Putamen (tissue), 1 donor: Measurements from ENCODE around the gene ENOX1.

ENCODE experiments used
- DNase-seq: peaks from one replicate; pipeline ENCODE4 v3.0.0-alpha.2; 2016; ENCODE audit warnings: low spot score

The ENOX1 gene

DNA sequence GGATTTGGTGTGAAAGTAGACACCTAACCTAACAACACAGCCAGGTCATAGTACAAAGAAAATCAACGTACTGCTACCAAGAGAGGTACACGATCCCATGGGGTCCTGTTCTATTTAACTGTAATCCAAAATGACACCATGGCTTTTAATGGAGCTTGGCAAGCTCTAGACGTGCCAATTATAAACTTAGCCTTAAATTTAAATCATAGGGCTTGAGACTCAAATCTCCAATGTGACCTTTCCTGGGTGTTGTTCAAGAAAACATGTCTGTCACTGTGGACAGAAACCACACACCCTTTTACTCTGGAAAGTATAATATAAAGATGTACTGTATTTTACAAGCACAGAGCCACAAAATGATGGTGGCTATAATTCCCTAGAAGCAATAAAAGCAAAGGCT, 299.3 kb downstream of the ENOX1 start:
- no peak for DNase-seq

DNA sequence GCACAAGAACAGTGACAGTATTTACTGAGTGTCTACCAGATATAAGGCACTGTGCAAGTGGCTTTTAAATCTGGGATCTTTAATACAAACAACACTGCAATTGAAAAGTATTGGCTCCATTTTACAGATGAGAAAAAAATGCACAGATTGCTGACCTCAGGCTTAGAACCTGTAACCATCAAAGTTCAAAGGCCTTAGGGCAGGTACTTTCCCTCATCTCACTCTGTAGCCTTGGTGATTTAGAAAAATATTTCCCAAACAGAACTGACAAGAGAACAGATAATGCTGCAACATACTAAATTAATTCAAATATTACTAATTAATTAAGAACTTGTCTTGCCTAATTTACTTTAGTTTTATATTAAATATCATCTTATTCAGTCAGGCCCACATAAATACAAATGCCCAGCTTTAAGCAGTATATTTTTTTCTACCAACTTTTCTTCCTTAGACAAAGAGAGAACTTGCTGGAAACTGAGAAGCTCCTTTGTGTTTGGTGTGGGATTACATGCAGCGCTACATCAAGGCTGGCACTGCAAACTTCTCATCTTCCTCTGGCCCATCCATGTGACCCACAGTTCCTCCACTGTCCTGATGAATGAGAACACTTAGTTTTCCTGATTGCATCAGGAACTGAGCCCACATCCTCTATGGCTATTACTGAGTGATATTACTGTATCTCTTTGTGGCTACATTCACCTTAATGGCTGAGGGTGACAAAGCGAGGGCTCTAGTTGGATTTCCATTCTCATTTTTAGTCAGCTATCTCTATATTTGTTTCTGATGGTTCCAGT, 302.1 kb downstream of the ENOX1 start:
- peak; percentile 41 for DNase-seq

DNA sequence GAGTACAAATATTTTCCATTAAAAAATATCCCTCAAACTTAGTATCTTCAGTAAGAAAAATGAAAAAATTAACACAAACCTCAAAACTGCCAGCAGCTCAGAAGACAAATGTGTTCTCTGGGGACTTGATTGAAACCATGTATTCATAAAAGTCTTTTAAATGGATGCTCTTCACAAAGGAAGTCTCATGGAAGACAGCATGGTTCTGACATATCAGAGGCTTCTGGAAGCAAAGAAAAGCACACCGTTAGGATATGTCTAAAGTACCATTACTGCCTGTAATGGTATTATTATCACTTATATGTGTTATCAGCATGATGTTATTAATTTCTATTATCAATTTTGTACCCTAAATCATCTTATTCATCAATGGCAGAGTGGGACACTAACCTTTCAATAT, 302.8 kb downstream of the ENOX1 start:
- DNase-seq: no peak

DNA sequence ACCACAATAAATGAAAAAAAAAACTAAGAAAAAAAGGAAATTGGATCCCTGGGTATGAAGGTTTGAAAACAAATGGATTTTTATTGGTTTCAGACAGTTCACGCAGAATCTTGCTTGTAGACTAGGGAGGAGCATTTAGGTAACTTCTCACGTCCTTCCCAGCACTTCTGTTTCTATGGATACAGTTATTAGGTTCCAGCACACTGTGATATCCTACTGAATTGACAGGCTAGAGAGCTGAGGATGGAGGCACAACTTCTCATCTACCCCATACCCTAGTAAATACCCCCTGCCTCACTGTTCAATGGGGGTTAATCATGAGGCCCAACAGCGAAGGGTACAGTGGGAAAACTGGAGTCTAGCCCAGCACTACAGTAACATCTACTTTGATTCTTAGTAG, 304.1 kb downstream of the ENOX1 start:
- DNase-seq: no peak

DNA sequence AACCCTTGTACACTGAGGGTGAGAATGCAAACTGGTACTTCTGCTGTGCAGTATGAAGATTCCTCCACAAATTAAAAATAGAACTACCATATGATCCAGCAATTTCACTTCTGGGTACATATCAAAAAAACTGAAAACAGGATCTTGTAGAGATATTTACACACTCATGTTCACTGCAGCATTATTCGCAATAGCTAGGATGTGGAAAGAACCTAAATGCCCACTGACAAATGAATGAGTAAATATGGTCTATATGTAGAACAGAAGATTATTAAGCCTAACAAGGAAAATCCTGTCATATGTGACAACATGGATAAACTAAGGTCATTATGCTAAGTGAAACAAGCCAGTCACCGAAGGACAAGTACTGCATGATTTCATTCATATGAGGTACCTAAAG, 304.7 kb downstream of the ENOX1 start:
- DNase-seq: no peak

DNA sequence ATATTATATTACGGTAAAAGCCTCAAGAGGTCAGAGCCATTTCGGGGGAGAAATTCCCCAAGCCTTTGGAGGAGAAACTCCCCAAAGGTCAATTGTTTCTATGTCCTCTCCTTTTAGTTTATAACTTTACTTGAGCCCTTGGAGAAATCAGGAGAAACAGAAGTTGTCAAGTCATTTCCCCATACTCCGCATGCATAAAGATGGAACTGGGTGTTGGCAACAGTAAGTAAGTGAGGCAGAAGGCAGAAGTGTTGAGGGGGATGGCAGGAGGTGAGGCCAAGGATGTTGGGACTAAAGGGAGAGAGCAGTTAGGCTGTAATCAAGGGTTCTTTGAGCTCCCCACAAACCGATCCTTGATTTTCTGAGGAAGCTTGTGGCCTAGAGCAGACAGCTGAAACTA, 307.9 kb downstream of the ENOX1 start:
- no peak for DNase-seq

DNA sequence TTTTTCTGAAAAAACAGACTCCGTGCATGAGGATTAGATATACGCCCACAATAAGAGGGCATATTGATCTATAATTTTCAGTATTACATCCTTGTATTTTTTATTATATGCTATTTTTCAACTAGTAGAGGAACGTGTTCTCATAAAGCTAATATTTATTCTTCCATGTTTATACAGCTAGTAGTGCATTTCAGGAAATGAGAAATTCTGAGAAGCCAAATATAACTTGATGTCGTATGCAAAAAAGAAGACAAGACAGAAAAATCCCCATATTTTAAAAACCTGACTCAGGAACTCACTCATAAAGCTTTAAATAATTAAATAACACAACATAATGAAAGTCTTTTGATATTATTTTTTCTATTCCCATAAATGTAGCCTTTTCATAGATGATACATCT, 308.6 kb downstream of the ENOX1 start:
- DNase-seq: no peak

DNA sequence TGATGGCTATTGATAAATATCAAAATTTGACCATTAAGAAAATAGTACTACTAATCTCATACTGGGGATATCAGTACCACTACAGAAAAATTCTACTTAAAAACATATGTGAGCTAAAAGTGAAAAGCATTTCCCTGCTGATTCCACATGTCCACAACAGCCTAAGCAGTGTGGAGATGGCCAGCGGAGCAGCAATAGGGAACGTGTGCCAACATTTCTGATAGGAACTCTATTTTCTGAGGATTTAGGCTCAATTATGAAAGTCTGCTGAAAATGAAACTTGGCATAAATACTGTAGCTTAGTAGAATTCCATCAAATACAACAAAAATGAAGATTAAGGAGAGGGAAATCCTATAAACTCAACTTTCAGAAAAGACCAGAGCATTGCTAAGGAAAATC, 311.6 kb downstream of the ENOX1 start:
- no peak for DNase-seq

DNA sequence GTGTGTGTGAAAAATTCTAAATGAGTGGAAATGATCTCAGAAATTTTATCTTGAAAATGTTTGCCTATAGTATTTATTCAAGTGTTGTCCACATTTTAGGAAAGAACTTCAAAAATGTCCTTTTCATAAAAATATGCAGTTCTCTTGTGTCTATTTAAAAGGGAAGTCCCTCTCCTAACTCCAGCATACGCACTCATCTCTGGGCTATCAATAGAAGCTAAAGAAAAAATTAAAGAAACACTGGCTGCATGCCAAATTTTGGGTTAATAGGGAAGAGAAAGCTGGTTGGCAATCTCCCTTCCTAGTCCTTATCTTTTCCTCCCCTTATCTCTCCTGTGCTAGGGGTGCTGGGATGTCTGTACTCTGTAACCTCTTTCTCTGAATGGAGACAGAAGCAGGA, 313.3 kb downstream of the ENOX1 start:
- DNase-seq: peak; percentile 17

DNA sequence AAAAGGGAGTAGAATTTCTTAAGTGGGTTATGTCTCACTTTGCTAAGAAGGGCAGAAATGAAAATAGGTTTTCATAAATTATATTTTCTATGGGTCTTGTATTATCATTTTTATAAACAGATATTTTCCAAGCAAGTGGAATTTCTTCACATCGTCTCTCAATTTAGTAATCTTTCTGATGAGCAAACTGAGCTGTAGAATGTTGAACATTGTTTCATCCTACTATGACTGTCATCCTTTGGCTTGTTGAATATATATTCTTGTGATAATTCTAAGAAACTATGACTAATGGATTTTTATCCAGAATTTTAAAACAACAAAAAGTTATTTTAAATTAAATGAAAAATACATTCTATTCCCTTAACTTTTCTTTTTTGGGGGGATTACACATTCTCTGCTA, 313.8 kb downstream of the ENOX1 start:
- DNase-seq: no peak

DNA sequence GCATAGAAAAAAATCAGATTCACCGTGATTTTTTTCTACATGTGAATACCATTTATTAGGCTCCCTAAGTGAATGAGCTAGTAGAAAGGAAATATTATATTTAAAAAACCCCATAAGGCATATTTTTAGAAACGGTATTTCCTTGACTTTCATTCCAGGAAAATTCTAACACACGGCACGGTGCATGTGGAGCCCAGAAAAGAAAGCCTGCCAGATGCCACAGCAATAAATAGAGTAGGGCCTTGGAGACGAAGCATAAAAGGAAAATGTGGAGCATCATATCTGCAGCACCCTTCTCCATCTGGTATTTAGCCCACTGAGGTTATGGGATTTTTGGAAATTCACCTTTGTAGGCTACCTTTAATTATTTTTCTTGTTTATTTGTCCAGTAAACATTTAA, 314.4 kb downstream of the ENOX1 start:
- peak; percentile 14 for DNase-seq

DNA sequence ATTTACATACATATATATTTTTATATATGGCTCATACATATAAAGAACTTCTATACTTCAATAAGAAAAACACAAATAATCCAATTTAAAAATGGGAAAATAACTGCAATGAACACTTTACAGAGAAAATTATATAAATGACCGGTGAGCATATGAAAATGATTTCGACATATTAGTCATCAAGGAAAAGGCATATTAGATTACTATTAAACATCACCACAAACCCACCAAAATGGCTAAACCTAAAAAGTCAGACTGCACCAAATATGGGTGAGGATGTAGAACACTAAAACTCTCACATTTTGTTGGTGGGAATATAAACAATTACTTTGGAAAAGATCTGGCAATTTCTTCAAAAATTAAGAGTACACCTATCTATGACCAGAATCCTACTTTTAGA, 316.2 kb downstream of the ENOX1 start:
- DNase-seq: no peak

DNA sequence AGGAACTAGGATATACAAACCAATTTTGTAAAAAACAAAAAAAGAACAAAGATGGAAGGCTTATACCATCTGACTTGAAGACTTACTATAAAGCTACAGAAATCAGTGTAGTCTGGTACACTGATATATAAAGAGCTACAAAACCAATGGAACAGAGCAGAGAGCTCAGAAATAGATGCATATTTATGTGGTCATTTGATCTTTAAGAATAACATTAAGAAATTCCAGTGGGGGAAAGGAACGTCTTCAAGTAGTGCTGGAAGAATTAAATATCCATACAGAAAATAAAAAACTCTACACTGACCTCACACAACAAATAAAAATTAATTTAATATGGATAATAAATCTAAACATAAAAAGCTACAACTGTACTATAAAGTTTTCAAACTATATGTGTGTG, 317.0 kb downstream of the ENOX1 start:
- no peak for DNase-seq

DNA sequence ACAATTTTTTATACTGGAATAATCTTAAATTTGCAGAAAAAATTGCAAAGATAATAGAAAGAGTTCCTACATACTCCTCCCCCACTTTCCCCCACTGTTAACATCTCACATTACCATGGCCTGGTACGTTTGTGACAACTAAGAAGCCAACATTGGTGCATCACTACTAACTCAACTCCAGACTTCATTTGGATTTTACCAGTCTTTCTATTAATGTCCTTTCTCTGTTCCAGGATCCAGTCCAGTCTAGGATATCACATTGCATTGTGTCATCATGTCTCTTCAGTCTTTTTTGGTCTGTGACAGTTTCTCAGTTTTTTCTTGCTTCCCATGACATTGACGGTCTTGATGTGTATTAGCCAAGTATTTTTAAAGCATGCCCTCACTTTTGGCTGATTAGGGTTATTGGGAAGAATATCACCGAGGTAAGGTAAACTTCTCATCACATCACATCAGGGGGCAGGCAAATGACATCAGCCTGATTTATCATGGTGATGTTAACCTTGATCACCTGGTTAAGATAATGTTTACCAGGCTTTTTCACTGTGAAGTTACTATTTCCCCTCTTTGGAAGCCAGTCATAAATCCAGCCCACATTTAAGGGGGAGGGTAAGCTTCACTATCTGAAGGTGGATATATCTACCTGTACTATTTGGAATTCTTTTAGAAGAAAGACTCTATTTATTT, 322.1 kb downstream of the ENOX1 start:
- no peak for DNase-seq

DNA sequence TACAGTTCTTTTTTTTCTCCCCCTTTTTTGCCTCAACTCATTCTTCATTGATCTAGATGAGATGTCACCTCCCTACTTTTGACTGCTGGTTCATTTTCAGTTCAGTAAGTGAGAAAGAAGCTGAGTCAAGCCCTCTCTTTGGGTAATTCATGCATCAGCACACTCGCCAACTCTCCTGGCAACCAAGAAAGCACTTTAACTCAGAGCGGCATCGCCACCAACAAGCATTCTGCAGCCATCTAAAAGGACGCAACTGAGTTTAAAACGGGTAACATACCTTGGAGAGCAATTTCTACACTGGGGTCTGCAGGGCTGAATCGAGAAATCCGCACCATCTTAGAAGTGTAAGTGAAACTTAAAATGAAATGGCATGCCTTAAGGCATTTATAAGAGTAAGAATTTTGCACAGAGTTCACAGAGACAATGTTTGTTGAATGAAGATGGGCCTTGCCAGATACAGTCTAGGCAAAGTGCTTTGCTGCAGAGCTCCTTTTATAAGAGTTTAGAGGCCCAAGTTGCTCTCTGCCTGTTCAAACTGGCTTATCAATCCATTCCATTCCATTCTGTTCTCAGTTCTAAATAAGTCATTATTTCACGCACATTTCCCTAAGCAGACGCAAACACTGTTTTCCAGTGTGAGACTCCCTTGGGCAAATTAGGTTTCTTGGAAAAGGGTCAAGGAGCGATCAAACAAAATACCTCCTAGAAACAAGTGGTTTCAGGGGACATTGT, 338.0 kb downstream of the ENOX1 start:
- peak; percentile 58 for DNase-seq

DNA sequence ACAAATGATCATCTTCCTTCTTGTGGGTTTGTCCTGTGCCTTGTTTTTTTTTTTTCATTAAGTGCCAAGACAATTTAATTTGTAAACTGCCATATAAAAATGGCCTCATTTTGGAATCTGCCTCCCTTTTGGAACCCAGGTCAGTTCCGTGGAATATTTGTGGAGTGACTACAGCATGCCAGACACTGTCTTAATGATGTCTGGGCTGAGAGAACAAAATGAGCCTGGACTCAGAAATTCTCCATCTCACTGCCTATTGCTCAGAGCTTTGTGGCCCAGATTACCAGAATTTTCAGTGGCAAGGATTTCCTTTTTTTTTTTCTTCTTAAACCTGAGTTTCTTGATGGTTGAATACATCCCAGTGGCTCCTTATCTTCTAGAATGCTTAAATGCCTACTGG, 340.6 kb downstream of the ENOX1 start:
- no peak for DNase-seq

DNA sequence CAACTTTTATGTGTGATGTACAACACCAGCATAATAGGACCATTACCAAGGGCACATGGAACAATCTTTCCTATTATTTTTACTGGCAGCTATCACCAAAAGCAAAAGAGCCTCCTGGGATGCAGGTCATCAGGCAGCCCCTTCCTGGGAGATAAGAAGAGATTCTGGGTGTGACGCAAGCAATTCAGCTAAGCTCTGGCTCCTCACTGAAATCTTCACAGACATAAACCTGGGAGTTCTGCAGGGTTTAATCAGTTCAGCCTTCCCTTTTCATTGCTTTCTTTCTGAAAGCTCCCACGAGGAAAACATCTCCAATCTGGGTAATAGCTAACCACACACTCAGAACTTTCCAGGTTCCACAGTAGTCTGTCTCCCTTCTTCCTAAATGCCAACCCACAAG, 341.1 kb downstream of the ENOX1 start:
- no peak for DNase-seq

DNA sequence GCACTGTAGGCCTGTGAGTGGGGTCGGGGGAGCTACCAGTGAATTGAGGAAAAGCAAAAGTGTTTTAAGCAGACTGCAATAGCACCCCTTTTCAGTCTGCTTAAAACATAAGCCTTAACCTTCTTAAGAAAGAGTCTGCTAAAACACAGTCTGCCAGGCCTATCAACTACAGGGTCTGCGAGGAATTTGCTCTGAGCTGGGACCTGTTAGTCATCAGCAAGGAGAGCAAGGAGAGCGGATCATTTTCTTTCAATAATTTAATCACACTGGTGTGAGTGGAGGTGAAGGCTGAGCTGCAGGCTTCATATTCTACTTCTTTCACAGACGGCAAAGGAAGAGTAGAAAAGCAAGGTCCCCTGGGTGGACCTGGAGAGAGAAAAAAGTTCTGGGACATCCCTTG, 342.7 kb downstream of the ENOX1 start:
- DNase-seq: no peak

DNA sequence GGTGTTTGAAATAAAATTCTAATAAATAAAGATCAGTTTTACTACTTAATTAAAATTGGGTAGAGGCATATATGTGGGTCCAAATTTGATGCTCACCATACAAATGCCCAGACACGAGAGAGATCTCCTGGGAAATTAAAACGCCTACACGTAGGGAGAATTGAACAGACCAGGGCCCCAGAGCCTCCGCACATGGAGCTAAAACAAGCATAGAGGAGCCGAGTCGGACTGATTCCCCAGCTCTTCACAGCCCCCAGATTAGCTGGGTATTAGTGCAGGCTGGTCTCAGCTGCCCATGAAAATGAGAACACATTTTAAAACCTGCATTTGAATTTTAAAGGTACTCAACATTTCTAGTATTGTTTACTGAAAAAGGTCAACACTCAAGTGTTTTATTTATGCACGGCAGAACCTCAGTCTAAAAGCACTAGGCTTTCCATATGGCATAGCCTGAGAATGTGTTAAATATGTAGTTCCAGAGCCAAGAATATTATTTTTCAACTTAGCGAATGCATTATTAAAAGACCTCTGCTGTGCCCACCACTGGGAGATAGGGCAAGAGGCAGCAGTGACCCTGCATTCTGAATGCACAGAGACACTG, 344.8 kb downstream of the ENOX1 start:
- DNase-seq: no peak

DNA sequence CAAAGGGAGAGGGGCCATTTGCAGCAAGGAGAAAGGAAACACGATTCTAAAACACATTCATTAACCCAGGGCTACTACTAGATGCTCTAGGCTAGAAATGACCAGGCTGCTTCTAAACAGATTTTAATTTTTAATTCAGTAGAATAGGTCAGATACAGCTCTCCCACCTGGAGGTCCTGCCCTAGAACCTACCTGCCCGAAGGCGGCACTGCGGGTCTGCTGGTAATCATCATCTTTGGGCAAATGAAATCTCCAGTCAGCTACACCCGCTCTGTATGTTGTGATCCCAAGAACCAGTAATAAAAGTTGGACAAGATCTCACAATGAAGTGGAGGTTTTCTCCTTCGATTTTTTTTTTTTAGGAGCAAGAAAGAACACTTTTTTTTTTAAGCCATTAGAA, 345.3 kb downstream of the ENOX1 start:
- DNase-seq: no peak

DNA sequence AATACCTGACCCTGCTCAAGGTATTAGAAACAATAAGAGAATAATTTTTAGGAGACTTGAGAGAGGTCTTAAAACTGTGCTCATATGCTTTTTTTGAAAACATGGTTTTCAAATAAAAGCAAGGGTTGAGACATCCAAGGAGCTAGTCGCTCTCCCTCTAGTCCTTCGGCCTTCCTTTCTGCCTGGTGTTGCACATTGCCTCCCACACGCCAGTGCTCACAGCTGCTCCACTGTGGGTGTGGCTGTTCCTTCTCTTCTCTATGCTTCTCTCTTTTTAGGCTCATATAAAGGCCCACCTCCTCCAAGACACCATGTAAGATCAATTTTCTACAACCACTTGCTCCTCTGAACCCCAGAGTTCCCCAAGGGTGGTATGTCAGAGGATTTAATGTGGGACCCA, 352.6 kb downstream of the ENOX1 start:
- no peak for DNase-seq

DNA sequence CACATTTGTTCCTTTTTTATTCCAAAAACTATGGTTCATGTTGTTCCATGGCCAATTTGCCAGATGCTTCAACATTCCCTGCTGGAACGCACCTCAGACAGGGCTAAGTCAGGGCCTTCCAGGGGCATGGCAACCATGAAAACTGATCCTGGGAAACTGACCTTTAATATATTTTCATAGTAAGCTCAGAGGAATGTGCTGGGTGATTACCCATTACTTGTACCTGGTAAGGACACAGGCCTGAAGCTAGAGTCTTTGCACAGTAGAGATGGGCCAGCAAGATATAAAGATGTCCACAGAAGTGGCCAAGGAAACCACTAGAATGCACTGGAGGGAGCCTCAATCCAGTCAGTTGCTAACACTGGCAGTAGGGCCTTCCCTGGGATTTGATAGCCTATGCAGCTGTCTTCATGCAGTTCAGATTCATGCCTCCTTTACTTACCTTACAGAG, 353.1 kb downstream of the ENOX1 start:
- DNase-seq: no peak

DNA sequence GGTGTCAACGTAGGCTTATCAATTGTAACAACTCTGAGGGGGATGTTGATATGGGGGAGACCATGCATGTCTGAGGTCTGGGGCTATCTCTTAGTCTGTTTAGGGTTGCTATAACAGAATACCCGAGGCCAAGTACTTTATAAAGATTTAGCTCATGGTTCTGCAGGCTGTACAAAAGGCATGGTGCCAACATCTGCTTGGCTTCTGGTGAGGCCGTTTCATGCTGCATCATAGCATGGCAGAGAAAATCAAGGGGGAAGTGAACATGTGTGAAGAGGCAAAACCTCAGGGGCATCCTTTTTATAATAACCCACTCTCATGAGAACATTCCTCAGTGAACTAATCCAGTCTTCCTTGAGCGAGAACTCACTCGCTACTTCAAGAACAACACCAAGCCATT, 353.8 kb downstream of the ENOX1 start:
- DNase-seq: no peak
